DMS53 (cell line): ENCODE data around the gene NAT16.
"Not testable (repeated sequence)": the region's sequence is repeated elsewhere in the genome, so short reads cannot be mapped to it uniquely, and the experiment has no call there.

ENCODE experiments used
- DNase-seq: peaks from one replicate; lab custom pipeline; 2025; lab: John Stamatoyannopoulos, UW

The NAT16 gene

GRCh38 chr7:101201695-101202602 lies 21.9 kb upstream of the NAT16 start:
- DNase-seq: peak; percentile 41

- DNase-seq: peak; percentile 47
These were observed 20.9 kb upstream of the NAT16 start, which contains the start of gene MOGAT3 for GRCh38 chr7:101200862-101201599. Gene MOGAT3, minus strand, starts transcription at chr7:101201036. Its CDS starts 182 bp downstream, at chr7:101200854.

GRCh38 chr7:101200504-101200861 lies 20.4 kb upstream of the NAT16 start:
- DNase-seq: no peak

GRCh38 chr7:101199522-101199921 lies 19.4 kb upstream of the NAT16 start:
- DNase-seq: not testable (repeated sequence)

- DNase-seq: no peak
These were observed 18.4 kb upstream of the NAT16 start for GRCh38 chr7:101198476-101198875.

GRCh38 chr7:101197991-101198390 lies 17.9 kb upstream of the NAT16 start:
- no peak for DNase-seq

- DNase-seq: no peak
These were observed 15.8 kb upstream of the NAT16 start for GRCh38 chr7:101195884-101196283.

- DNase-seq: no peak
These were observed 9.0 kb upstream of the NAT16 start for GRCh38 chr7:101189109-101189508.

- no peak for DNase-seq
These were observed 6.8 kb upstream of the NAT16 start for GRCh38 chr7:101186844-101187428.

- no peak for DNase-seq
These were observed 6.1 kb upstream of the NAT16 start for GRCh38 chr7:101186194-101186593.

- DNase-seq: no peak
These were observed 5.3 kb upstream of the NAT16 start for GRCh38 chr7:101185258-101185839.

- DNase-seq: no peak
These were observed 380 bp downstream of the NAT16 start for GRCh38 chr7:101179713-101180112.

- DNase-seq: peak; percentile 81
These were observed 976 bp downstream of the NAT16 start for GRCh38 chr7:101179117-101179516.

- DNase-seq: no peak
These were observed 2.4 kb downstream of the NAT16 start for GRCh38 chr7:101177644-101178043.

GRCh38 chr7:101175664-101176063 lies 4.4 kb downstream of the NAT16 start:
- DNase-seq: no peak

GRCh38 chr7:101174322-101174854 lies 5.7 kb downstream of the NAT16 start:
- no peak for DNase-seq

- peak; percentile 70 for DNase-seq
These were observed 6.3 kb downstream of the NAT16 start for GRCh38 chr7:101173752-101174244.

GRCh38 chr7:101172854-101173751 lies 7.0 kb downstream of the NAT16 start:
- DNase-seq: peak; percentile 93

GRCh38 chr7:101172005-101172853 lies 7.9 kb downstream of the NAT16 start:
- DNase-seq: peak; percentile 95

GRCh38 chr7:101171442-101171837 lies 8.7 kb downstream of the NAT16 start:
- peak; percentile 64 for DNase-seq
